HepG2 (cell line): ENCODE data around the gene SRGAP2B.
"Not testable (repeated sequence)": the region's sequence is repeated elsewhere in the genome, so short reads cannot be mapped to it uniquely, and the experiment has no call there.

Experiments used
- ELF1 ChIP-seq: sonication (generic); formaldehyde crosslinking; IDR thresholded peaks from 2 replicates; pipeline ENCODE4 v1.4.0; 2020; ENCODE audit warnings: missing genetic modification reagents
- REXO4 ChIP-seq: sonication (generic); formaldehyde crosslinking; IDR thresholded peaks from 2 replicates; pipeline ENCODE4 v1.8.0; 2022; ENCODE audit warnings: missing genetic modification reagents, mild to moderate bottlenecking, borderline replicate concordance
- ZNF720 ChIP-seq: sonication (generic); formaldehyde crosslinking; IDR thresholded peaks from 2 replicates; pipeline ENCODE4 v1.4.0; 2020; ENCODE audit warnings: missing genetic modification reagents
- TF ChIP-seq, protein P1 (sequence below): sonication (generic); formaldehyde crosslinking; IDR thresholded peaks from 2 replicates; pipeline ENCODE4 v1.8.1; 2023; ENCODE audit warnings: mild to moderate bottlenecking, missing genetic modification reagents, borderline replicate concordance

DNA sequence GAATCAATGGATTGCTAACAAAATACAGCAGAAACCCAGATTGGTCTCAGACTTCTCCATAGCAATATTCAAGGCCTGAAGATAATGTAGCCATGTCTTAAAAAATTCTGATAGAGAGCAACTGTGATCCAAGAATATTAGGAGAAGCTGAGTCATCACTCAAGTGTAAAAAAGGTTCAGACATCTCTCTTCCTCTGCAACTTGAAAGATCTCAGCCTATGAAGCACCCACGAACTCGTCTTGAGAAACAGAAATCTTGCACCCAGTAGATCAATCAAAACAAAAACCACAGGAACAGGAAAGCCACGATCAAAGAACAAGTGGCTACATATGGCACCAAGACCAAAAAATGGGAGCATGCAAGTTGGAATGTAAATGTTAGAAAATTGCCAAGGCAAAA, 85.2 kb downstream of the SRGAP2B start:
- not testable (repeated sequence) for TF ChIP-seq ZNF720, REXO4, ELF1 (CRISPR knock-in tag)
- TF ChIP-seq, protein P1, sequence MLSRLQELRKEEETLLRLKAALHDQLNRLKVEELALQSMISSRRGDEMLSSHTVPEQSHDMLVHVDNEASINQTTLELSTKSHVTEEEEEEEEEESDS (CRISPR knock-in tag), result not testable (repeated sequence)
